ENCODE results near the gene RETN.

The RETN gene

GRCh38 chr19:7709932-7710460, 41.1 kb downstream of the RETN start:
- DNase-seq, result no peak

GRCh38 chr19:7710616-7711015, 41.8 kb downstream of the RETN start:
- no peak for DNase-seq

DNA sequence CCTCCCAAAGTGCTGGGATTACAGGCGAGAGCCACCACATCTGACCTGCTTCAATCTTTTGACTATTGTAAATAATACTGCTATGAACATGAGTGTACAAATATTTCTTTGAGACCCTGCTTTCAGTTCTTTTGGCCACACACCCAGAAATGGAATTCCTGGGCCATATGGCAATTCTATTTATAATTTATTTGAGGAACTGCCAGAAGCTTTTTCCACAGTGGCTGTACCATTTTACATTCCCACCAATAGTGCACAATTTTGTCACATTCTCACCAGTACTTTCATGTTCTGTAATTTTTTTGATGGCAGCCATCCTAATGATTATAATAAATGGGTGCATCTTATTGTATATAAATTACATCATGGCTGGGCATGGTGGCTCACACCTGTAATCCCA, 46.8 kb downstream of the RETN start:
- DNase-seq, result no peak

- DNase-seq, result no peak
These were observed 47.9 kb downstream of the RETN start for GRCh38 chr19:7716762-7717161.

DNA sequence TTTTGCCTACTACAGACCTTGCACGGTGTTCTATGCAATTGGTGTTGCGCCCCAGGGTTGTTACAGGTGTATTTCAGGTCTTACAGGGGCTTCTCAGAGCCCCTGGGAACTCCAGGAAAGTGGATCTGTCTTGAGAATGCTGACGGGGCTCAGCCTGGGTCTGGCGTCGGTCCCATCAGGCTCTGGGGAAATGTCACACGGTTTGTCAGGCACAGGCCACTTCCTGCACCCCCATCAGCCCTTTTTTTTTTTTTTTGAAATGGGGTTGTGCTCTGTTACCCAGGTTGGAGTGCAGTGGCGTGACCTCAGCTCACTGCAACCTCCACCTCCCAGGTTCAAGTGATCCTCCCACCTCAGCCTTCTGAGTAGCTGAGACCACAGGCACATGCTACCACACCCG, 49.8 kb downstream of the RETN start:
- no peak for DNase-seq

Data from NCI-H2107 (cell line).